T-helper 9 cell (primary cell): Measurements from ENCODE around the gene SBK1.
"Not testable (repeated sequence)": the region's sequence is repeated elsewhere in the genome, so short reads cannot be mapped to it uniquely, and the experiment has no call there.

ENCODE experiments used
- DNase-seq: peaks from one replicate; pipeline ENCODE4 v3.0.0-alpha.2; 2020
- total RNA-seq, 2 donors: gene quantifications; one replicate each; lab custom pipeline; 2026; lab: John Stamatoyannopoulos, UW

SBK1 gene
- 10.6 to 21.0 reads per million in 2 donors for total RNA-seq

DNA sequence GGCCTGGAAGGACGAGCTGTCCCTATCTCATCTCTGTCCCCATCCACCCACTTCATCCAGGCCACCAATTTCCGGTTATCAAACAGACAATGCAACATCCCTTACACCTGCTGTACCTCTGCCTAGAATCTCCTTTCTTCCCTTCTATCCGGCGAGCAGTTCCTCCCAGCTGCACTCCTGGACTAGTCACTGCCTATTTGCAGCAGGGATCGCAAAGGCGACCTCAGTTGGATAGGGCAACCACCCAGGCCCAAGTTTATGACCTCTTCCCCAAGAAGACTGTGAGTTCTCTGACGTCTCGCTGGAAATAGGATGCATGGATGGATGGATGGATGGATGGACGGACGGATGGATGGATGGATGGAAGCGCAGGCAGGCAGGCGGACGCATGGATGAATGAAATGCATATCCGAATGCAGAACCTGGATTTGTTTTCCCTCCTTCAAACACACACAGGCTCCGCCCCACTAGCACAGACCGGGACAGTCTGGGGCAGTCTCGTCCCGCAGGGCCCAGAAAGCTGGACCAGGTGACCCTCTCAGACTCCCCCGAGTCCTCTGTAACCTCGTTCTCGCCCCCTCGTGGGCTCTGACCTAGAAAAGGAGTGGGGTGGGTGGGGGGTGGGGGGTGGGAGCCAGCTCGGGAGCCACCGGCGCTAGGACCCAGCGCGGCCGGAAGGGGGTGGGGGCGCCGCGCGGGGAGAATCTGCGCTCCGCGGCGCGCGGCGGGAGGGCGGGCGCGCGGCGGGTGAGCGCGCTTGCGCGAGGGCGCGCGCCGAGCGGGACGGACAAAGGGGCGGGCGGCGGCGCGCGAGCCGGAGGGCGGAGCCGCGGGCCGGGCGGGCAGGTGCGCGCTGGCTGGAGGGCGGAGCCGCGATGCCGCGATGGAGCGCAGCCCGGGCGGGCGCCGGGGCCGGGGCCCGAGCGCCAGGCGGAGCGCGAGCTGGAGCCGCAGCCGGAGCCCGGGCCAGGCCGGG, at the start of gene SBK1:
SBK1 (plus strand) TSS at position 875 of the 976 bp plus-strand sequence. CDS start 24,867 bp downstream, outside the sequence.
- DNase-seq, result peak; percentile 76

DNA sequence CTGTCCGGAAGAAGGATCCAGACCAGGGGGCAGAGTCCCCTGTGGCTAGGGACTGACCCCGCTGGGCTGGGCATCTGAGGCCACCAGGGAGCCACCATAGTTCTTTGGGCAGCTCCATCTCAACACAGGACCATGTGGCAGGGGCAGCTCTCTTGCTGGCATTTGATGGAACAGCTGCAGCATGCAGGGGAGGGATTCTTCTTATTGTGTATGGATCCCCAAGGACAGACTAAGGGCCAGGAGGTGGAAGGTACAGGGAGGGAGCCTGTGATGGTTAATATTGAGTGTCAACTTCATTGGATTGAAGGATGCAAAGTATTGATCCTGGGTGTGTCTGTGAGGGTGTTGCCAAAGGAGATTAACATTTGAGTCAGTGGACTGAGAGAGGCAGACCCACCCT, 42.8 kb upstream of the SBK1 start:
- not testable (repeated sequence) for DNase-seq

DNA sequence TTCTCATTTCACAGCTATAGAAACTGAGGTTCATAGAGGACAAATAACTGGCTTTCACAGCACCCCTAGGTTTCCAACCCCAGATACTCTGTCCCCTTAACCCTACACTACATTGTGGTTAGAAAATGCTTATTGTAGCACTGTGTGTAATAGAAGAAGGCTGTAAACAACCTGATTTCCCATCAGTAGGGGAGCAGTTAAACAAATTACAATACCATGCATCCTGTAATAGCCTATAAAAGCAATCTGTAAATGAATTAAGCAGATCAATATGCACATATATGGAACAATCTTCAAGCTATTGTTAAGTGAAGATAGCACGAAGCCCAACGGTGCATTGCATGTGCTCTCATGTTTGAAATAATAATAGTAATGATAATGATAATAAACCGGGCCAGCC, 41.3 kb upstream of the SBK1 start:
- no peak for DNase-seq

GRCh38 chr16:28254158-28254557, 38.2 kb upstream of the SBK1 start:
- DNase-seq, result no peak

DNA sequence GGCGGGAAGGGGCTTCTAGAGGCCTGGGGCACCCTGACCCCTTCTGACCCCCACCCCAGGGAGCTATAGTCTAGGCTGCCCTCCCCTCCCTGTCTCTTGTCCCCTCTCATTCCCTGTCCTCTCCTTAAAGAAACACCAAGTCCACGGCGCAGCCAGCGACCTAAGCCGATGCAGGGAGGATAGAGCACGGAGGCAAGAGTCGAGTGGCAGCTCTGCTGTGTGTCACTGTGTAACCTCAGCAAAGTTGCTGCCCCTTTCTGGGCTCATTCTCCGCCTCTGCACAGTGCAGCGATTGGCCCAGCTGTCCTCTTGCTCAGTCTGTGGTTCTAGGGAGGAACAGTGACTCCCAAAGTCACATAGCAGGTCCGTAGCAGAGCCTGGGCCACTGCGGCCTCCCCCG, 36.5 kb upstream of the SBK1 start:
- DNase-seq, result no peak

DNA sequence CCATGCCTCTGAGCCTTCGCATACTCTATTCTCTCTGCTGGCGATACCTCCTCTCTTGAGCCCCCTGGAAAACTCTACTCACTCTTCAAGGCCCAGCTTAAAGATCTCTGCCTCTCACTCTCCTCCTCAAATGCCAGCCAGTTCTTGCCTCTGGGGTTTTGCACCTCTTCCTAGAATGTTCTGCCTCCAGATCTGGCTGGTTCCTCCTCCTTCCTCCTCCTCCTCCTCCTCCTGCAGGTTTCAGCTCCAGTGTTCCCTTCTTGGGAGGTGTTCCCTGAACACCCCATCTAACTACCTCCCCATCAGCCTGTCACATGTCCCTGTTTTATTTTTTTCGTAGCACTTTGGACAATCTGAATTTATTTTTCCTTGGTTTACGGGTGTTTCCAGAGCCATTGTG, 35.1 kb upstream of the SBK1 start:
- DNase-seq, result no peak

DNA sequence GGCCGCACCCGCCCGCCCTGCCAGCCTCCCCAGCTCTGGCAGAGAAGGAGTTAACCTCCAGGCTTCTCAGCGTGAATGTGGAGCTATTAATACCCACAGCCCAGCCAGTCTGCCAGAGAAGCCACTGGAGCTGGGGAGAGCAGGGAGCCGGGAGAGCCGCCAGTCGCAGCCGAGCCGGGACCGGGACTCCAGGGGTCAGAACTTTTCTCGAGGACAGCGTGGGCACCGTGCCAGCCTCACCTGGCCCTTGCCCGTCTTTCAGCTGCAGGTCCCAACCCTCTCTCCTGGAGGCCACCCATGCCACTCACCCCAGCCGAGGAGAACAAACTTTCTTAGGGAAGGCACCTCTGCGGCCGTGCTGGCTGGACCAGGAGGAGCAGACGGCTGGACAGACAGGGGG, 33.8 kb upstream of the SBK1 start:
- DNase-seq, result no peak

- DNase-seq, result no peak
Measured at GRCh38 chr16:28259091-28259780, 33.1 kb upstream of the SBK1 start.

DNA sequence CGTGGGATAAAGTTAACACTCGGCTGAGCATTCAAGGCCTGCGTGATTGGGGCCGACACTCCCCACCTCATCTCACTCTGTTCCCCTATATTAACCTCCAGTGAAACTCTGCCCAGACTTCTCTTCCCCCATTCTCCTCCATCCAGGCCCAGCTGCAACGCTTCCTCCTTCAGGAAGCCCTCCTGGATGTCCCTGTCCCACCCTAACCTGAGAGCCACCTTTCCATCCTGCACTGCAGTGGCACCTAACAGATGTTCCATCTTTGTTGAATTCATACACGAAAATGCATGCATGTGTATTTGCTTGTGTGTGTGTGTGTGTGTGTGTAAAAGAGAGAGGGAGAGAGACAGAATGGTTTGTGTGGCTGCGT, 32.6 kb upstream of the SBK1 start:
- no peak for DNase-seq

GRCh38 chr16:28260193-28260592, 32.1 kb upstream of the SBK1 start:
- no peak for DNase-seq

- DNase-seq, result no peak
Measured at GRCh38 chr16:28261942-28262341, 30.4 kb upstream of the SBK1 start.

GRCh38 chr16:28263305-28263704, 29.0 kb upstream of the SBK1 start:
- DNase-seq, result no peak

DNA sequence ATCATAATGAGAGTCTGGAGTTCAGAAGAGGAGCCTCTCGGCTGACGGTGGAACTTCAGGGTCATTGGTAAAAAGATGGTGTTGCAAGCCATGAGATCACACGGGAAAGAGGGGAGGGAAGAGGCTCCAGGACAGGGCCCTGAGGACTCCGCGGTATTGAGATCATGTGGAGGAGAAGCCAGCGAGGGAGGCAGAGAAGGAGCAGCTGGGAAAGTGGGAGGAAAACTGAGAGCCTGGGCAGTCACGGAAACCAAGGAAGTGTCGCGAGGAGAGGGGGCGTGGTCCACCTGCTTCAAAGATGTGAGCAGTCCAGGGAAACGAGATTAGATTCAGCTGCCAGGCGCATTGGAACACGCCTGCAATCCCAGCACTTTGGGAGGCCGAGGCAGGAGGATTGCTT, 27.7 kb upstream of the SBK1 start:
- DNase-seq, result no peak

DNA sequence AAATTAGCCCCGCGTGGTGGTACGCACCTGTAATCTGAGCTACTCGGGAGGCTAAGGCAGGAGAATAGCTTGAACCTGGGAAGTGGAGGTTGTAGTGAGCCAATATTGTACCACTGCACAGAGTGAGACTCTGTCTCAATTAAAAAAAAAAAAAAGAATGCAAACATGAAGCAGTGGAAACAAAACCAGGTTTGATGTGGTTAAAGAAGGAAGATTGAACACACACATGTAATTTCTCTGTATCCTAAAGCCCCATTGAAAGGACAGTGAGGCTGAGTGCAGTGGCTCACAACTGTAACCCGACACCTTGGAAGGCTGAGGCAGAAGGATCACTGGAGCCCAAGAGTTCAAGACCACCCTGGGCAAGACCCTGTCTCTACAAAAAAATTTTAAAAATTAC, 26.5 kb upstream of the SBK1 start:
- DNase-seq, result no peak

GRCh38 chr16:28267356-28267755, 25.0 kb upstream of the SBK1 start:
- no peak for DNase-seq

DNA sequence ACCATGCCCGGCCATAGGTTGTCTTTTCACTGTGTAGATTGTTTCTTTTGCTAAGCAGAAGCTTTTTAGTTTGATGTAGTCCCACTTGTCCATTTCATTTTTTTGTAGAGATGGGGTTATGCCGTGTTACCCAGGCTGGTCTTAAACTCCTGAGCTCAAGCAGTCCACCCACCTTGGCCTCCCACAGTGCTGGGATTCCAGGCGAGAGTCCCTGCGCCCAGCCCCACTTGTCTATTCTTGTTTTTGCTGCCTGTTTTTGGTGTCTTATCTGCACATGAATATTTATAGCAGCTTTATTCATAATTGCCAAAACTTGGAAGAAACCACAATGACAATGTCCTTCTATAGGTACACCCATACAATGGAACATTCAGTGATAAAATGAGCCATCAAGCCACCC, 18.8 kb upstream of the SBK1 start:
- DNase-seq, result no peak

GRCh38 chr16:28274676-28275075, 17.6 kb upstream of the SBK1 start:
- no peak for DNase-seq

- no peak for DNase-seq
Measured at GRCh38 chr16:28276301-28276700, 16.0 kb upstream of the SBK1 start.

- DNase-seq, result peak; percentile 80
Measured at GRCh38 chr16:28277537-28278388, 14.6 kb upstream of the SBK1 start.

GRCh38 chr16:28279006-28279405, 13.3 kb upstream of the SBK1 start:
- no peak for DNase-seq

DNA sequence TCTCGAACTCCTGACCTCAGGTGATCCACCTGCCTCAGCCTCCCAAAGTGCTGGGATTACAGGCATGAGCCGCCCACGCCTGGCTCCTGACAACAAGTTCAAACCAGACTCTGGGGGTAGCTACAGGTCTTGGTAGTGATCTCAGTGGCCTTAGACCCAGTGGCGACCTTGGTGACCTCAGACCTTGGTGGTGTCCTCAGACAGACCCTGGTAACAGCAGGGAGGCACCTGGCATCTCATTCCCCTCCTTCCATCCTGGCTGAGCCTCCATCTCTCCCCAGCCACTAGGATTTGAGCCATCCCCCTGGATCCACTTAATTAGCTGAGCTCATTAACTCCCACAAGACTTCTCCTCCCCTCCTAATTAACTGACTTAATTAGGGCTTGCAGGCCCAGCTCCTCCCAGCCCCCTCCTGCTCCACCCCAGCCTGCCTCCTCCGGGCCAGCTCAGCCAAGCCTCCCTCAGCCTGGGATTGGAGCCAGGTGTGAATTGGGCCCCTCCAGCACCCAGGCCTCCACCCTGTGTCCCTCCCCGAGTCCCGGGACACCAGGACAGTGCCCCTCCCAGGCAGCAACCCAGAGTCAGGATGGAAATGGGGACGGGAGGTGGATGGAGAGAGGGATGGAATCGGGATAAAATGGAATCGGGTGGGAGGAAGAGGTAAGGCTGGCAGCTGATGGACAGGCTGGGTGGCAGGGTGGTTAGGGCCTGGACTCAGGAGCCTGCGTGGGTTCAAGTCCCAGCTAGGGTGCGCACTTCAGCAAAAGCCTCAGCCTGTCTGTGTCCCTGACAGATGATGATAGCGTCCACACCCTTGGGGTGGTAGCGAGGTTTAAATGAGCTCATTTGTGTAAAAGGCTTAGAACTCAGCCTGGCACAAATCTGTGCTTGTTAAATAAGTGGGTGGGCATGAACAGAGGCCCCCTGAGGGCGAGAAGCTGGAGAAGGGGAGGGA, 11.2 kb upstream of the SBK1 start:
- no peak for DNase-seq

DNA sequence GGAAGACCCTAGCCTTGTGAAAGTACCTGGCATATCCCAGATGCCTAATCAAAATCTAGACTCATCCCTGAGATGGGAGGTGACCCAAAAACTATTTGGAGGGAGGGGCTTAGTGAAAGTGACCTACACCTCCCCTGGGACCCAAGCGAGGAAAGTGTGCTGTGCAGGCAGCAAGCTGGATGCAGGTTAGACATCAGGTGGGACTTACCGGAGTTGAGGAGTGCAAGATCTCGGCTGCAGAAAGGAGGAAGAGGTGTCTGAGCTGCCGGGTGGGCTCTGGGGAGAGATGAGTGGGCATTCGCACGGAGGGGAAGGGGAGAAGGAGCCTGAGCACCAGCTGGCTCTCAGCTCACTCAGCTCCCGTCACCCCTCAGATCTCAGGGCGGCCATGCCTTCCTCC, 10.3 kb upstream of the SBK1 start:
- DNase-seq, result no peak
